SU-DHL-6 (cell line): ENCODE results near the gene OR52B6.

Source experiments
- H2AFZ ChIP-seq: fragments of 200-600 bp; sonication (generic); 2 replicates; pipeline ENCODE4 v1.6.1; 2014; ENCODE audit warnings: low read depth, mild to moderate bottlenecking, moderate library complexity, mixed read lengths, antibody characterized with exemption, low read length; ENCODE audit not compliant: severe bottlenecking
- H3F3A ChIP-seq: fragments of 200-600 bp; shearing (Covaris generic); 2 replicates; pipeline ENCODE4 v1.6.0; 2016; ENCODE audit warnings: antibody characterized with exemption, mild to moderate bottlenecking; ENCODE audit not compliant: insufficient read depth
- H3K27ac ChIP-seq: fragments of 200-600 bp; sonication (generic); 2 replicates; pipeline ENCODE4 v1.5.1; 2016; ENCODE audit warnings: low read depth, mild to moderate bottlenecking, low read length, moderate library complexity, mixed read lengths
- H3K27me3 ChIP-seq: fragments of 200-600 bp; sonication (generic), shearing (Covaris generic); 2 replicates; pipeline ENCODE4 v1.6.0; 2014; ENCODE audit warnings: mild to moderate bottlenecking, low read length
- H3K36me3 ChIP-seq: fragments of 200-600 bp; sonication (generic); 2 replicates; pipeline ENCODE4 v1.6.1; 2014; ENCODE audit warnings: mild to moderate bottlenecking, low read length, mixed read lengths
- H3K4me2 ChIP-seq: fragments of 300-600, 200-600 bp; shearing (Covaris generic), sonication (generic); 2 replicates; pipeline ENCODE4 v1.6.0; 2014; ENCODE audit warnings: low read length, low read depth, mild to moderate bottlenecking; ENCODE audit not compliant: poor library complexity, severe bottlenecking
- H3K4me3 ChIP-seq: fragments of 200-600 bp; sonication (generic); 2 replicates; pipeline ENCODE4 v1.5.1; 2014; ENCODE audit warnings: antibody characterized with exemption, low read length, mild to moderate bottlenecking, mixed read lengths; ENCODE audit not compliant: insufficient read depth, poor library complexity, severe bottlenecking
- H3K79me2 ChIP-seq: fragments of 200-600 bp; sonication (generic); 2 replicates; pipeline ENCODE4 v1.6.1; 2014; ENCODE audit warnings: mild to moderate bottlenecking, low read length, moderate library complexity; ENCODE audit not compliant: insufficient read depth
- H3K9ac ChIP-seq: fragments of 200-600 bp; sonication (generic); 2 replicates; pipeline ENCODE4 v1.7.0; 2014; ENCODE audit warnings: mild to moderate bottlenecking, low read length
- H3K9me2 ChIP-seq: fragments of 200-600 bp; sonication (generic); replicated peaks from 2 replicates; pipeline ENCODE4 v1.6.1; 2014; ENCODE audit warnings: low read length; ENCODE audit not compliant: insufficient read depth
- H3K9me3 ChIP-seq: fragments of 200-600 bp; sonication (generic); 2 replicates; pipeline ENCODE4 v1.6.1; 2014; ENCODE audit warnings: low read length, mixed read lengths; ENCODE audit not compliant: insufficient read depth
- H4K20me1 ChIP-seq: fragments of 200-600 bp; sonication (generic); 2 replicates; pipeline ENCODE4 v1.6.1; 2014; ENCODE audit warnings: low read depth, mild to moderate bottlenecking, antibody characterized with exemption, low read length, moderate library complexity, mixed read lengths
- CTCF ChIP-seq: fragments of 200-600 bp; sonication (generic); IDR thresholded peaks from one replicate; pipeline ENCODE4 v1.5.1; 2017; ENCODE audit warnings: antibody characterized with exemption, mild to moderate bottlenecking, low read length, moderate library complexity; ENCODE audit not compliant: insufficient read depth, poor library complexity, severe bottlenecking
- EZH2phosphoT487 ChIP-seq: fragments of 200-600 bp; sonication (generic), shearing (Covaris generic); conservative IDR thresholded peaks from 2 replicates; pipeline ENCODE4 v1.6.1; 2018; ENCODE audit warnings: mild to moderate bottlenecking, antibody characterized with exemption, low read length, moderate library complexity, mixed read lengths

Gene OR52B6

DNA sequence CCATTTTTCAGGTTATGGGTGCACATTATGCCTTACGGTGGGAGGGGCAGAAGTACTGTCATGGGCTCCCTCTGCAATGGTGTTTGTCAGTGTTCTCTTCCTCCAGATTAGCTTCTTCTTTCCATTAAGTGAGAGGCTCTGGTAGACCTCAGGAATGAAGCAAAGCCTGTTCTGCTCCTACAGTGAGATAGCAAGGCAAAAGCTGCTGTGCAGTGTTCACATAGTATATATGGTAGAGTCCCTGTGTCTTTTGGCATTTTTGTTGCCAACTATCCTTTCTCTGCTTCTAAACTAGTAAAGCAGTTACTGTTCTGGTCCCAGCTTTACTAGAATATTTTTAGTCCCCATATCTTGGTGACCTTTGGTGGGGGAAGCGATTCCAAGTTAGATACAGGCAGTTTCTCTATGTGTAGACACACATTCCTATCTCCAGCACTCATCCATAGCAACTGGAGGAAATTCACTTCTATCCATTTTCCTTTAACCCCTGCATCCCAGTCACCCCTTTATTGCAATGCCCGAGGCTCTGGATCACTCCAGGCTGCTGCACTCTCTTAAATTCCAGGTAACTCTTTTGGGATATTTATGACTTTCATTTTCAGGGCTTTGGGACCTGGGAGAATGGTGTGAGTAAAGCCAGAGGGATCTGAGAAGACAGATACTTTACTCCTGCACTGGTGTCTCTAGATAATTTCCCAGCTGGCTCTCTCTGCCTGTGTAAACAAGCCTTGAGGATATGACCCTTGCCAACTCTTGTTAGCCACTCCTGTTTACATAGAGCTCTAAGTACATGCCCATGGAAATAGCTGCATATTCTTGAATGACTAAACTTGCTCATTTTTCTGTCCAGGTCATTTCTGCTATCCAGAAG, 40.2 kb downstream of the OR52B6 start:
- no peak overlapping the region for H3K9ac ChIP-seq
- H3K9me3 ChIP-seq = no peaks in the 10 kb centered on the region
- no peaks in the 10 kb centered on the region for H4K20me1 ChIP-seq
- no peak overlapping the region for H3K4me3 ChIP-seq
- no peaks in the 10 kb centered on the region for H3K36me3 ChIP-seq
- no peak overlapping the region for H2AFZ ChIP-seq
- H3K9me2 ChIP-seq = no peaks in the 10 kb centered on the region
- TF ChIP-seq CTCF (no peak), EZH2phosphoT487 (no peak)
- H3K4me2 ChIP-seq = no peak overlapping the region
- H3F3A ChIP-seq = no peaks in the 10 kb centered on the region
- no peaks in the 10 kb centered on the region for H3K79me2 ChIP-seq
- H3K27ac ChIP-seq = no peak overlapping the region
- no peaks in the 10 kb centered on the region for H3K27me3 ChIP-seq

DNA sequence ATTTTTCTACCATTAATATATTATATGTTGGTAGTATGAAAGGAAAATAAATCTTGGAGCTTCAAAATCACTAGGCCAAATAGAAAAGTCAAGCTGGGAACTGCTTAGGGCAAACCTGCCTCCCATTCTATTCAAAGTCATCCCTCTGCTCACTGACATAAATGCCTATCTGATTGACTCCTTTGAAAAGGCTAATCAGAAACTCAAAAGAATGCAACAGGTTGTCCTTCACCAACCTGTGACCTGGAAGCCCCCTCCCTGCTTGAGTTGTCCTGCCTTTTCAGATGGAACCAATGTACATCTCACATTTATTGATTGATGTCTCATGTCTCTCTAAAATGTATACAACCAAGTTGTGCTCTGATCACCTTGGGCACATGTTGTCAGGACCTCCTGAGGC, 40.9 kb downstream of the OR52B6 start:
- TF ChIP-seq CTCF = no peak
- no peak for TF ChIP-seq EZH2phosphoT487
- Histone ChIP-seq H3F3A (no peaks in the 10 kb centered on the region), H3K9me3 (no peaks in the 10 kb centered on the region), H3K9ac (no peak overlapping the region), H3K9me2 (no peaks in the 10 kb centered on the region), H3K4me3 (no peak overlapping the region), H4K20me1 (no peaks in the 10 kb centered on the region), H3K36me3 (no peaks in the 10 kb centered on the region), H3K79me2 (no peaks in the 10 kb centered on the region), H3K27me3 (no peaks in the 10 kb centered on the region), H2AFZ (no peak overlapping the region), H3K27ac (no peak overlapping the region), H3K4me2 (no peak overlapping the region)

DNA sequence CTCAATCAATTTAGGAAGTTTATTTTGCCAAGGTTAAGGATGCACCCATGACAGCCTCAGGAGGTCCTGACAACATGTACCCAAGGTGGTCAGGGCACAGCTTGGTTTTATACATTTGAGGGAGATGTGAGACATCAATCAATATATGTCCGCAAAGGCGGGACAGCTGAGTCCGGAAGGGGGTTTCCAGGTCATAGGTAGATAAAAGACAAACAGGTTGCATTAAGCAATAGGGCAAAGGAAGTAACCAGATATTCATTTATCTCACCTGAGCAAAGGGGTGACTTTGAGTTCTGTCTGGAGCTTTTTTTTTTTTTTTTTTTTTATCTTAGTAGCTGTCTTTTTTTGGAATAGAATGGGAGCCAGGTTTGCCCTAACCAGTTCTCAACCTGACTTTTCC, 42.1 kb downstream of the OR52B6 start:
- no peaks in the 10 kb centered on the region for H3K27me3 ChIP-seq
- H3K4me3 ChIP-seq = no peak overlapping the region
- TF ChIP-seq CTCF = no peak
- H3K9me2 ChIP-seq = no peaks in the 10 kb centered on the region
- H3K79me2 ChIP-seq = no peaks in the 10 kb centered on the region
- no peak overlapping the region for H2AFZ ChIP-seq
- H3F3A ChIP-seq = no peaks in the 10 kb centered on the region
- no peaks in the 10 kb centered on the region for H3K36me3 ChIP-seq
- no peak overlapping the region for H3K4me2 ChIP-seq
- no peak overlapping the region for H3K27ac ChIP-seq
- no peak overlapping the region for H3K9ac ChIP-seq
- H3K9me3 ChIP-seq = no peaks in the 10 kb centered on the region
- no peaks in the 10 kb centered on the region for H4K20me1 ChIP-seq
